GM12878 (cell line): ENCODE measurements around the gene SPDYE1. TPM values are rescaled to one million over a fixed set of nuclear protein-coding genes. Genes with fewer than 3 reads are reported as not detected.

ENCODE experiments used
- BACH1 ChIP-seq: fragments of 450-650 bp; IDR thresholded peaks from 2 replicates; pipeline ENCODE4 v1.6.1; 2017; ENCODE audit warnings: mild to moderate bottlenecking, borderline replicate concordance
- BHLHE40 ChIP-seq, 2 experiments: fragments of 450-650 bp in 1 of 2; IDR thresholded peaks; 2 replicates each; pipeline ENCODE4 v1.6.1; 2011 to 2017; ENCODE audit warnings: low read depth in 2 of 2, borderline replicate concordance in 1 of 2, improper control_type of control experiment in 1 of 2, low read length in 1 of 2, mild to moderate bottlenecking in 1 of 2
- CBFB ChIP-seq: IDR thresholded peaks from 2 replicates; pipeline ENCODE4 v1.6.1; 2016; ENCODE audit warnings: antibody characterized with exemption, low read depth
- CREB1 ChIP-seq: IDR thresholded peaks from 2 replicates; pipeline ENCODE4 v1.6.1; 2012; ENCODE audit warnings: low read depth, mild to moderate bottlenecking, inconsistent platforms
- EGR1 ChIP-seq, 2 experiments: IDR thresholded peaks; 1 replicate in 1 of 2; 2 replicates in 1 of 2; pipeline ENCODE4 v1.6.1; 2011 to 2012; ENCODE audit warnings: low read depth in 2 of 2, low read length in 2 of 2, borderline replicate concordance in 1 of 2, mild to moderate bottlenecking in 1 of 2, moderate library complexity in 1 of 2
- HDGF ChIP-seq: fragments of 450-650 bp; IDR thresholded peaks from 2 replicates; pipeline ENCODE4 v1.6.1; 2016; ENCODE audit warnings: antibody characterized with exemption
- IKZF1 ChIP-seq: fragments of 450-650 bp; conservative IDR thresholded peaks from 2 replicates; pipeline ENCODE4 v1.6.1; 2017; ENCODE audit warnings: antibody characterized with exemption, mild to moderate bottlenecking
- MXI1 ChIP-seq: fragments of 150-350 bp; IDR thresholded peaks from 2 replicates; pipeline ENCODE4 v1.6.1; 2011; ENCODE audit warnings: low read depth, mild to moderate bottlenecking, inconsistent platforms, low read length, improper control_type of control experiment
- NBN ChIP-seq: fragments of 450-650 bp; IDR thresholded peaks from 2 replicates; pipeline ENCODE4 v1.6.1; 2016
- NRF1 ChIP-seq: conservative IDR thresholded peaks from 2 replicates; pipeline ENCODE4 v1.6.1; 2011; ENCODE audit warnings: mild to moderate bottlenecking, low read depth, low read length, improper control_type of control experiment
- PAX5 ChIP-seq: IDR thresholded peaks from 2 replicates; pipeline ENCODE4 v1.6.1; 2011; ENCODE audit warnings: low read depth, low read length, borderline replicate concordance
- POLR2AphosphoS5 ChIP-seq: IDR thresholded peaks from 2 replicates; pipeline ENCODE4 v1.6.1; 2011; ENCODE audit warnings: mild to moderate bottlenecking, low read length, inconsistent platforms
- POU2F2 ChIP-seq: IDR thresholded peaks from 3 replicates; pipeline ENCODE4 v1.6.1; 2011; ENCODE audit warnings: low read depth, mild to moderate bottlenecking, low read length, borderline replicate concordance
- RELA ChIP-seq: fragments of 450-650 bp; IDR thresholded peaks from 2 replicates; pipeline ENCODE4 v1.8.0; 2014; ENCODE audit warnings: borderline replicate concordance; ENCODE audit not compliant: partially characterized antibody
- RUNX3 ChIP-seq: IDR thresholded peaks from 2 replicates; pipeline ENCODE4 v1.6.1; 2012; ENCODE audit warnings: low read length, inconsistent platforms
- SMAD5 ChIP-seq: IDR thresholded peaks from 2 replicates; pipeline ENCODE4 v1.6.1; 2016; ENCODE audit warnings: antibody characterized with exemption, low read depth
- YY1 ChIP-seq: IDR thresholded peaks from 2 replicates; pipeline ENCODE4 v1.6.1; 2011; ENCODE audit warnings: low read depth, mild to moderate bottlenecking, low read length
- polyA plus RNA-seq, 11 experiments: library from polyadenylated mRNA; depleted of rRNA in 4 of 11; unstranded in 6 of 11; stranded (reverse) in 5 of 11; fragments of >200 nt; fragmentation: Nextera tagmentation in 4 of 11; fragmentation: Illumina TruSeq in 1 of 11; extraction: Ambion mirVana in 4 of 11; extraction: Trizol in 1 of 11; gene quantifications; 1 replicate in 1 of 11; 2 replicates in 10 of 11; pipeline versions ENCODE4 v1.2.1 to v1.2.3, GENCODE V29; 2011 to 2016; ENCODE audit warnings: inconsistent platforms in 2 of 11, missing spikeins in 2 of 11, low read depth in 1 of 11
- total RNA-seq, 4 experiments: library from RNA; depleted of rRNA in 3 of 4; stranded (reverse); fragments of >200 nt in 3 of 4; fragmentation: Illumina TruSeq in 1 of 4; extraction: Trizol in 1 of 4; gene quantifications; 2 replicates each; pipeline versions ENCODE4 v1.2.1 to v1.2.3, GENCODE V29; 2013 to 2021
- TF ChIP-seq, protein P1 (sequence below): fragments of 450-650 bp; IDR thresholded peaks from 2 replicates; pipeline ENCODE4 v1.6.1; 2018; ENCODE audit warnings: mild to moderate bottlenecking, low read depth, moderate library complexity; ENCODE audit not compliant: partially characterized antibody
- TF ChIP-seq, protein P2 (sequence below): IDR thresholded peaks from 2 replicates; pipeline ENCODE4 v1.6.1; 2012; ENCODE audit warnings: low read depth, low read length, improper control_type of control experiment
- TF ChIP-seq, protein P3 (sequence below): fragments of 450-650 bp; conservative IDR thresholded peaks from 2 replicates; pipeline ENCODE4 v1.6.1; 2017; ENCODE audit warnings: mild to moderate bottlenecking, moderate library complexity
- TF ChIP-seq, protein P4 (sequence below), 3 experiments: IDR thresholded peaks in 2 of 3; conservative IDR thresholded peaks in 1 of 3; 2 replicates each; pipeline ENCODE4 v1.5.1; 2011; ENCODE audit warnings: low read depth in 3 of 3, low read length in 3 of 3, mild to moderate bottlenecking in 3 of 3, control low read depth in 2 of 3, moderate library complexity in 2 of 3, inconsistent platforms in 1 of 3, mixed read lengths in 1 of 3; ENCODE audit not compliant: control insufficient read depth in 2 of 3, insufficient read depth in 1 of 3; ENCODE audit errors: extremely low read depth in 1 of 3

Gene SPDYE1
- total and polyA plus RNA-seq, 10 of the 15 experiments (the other 5 are each of a cell fraction or from before 2014, with no cell fraction given): 0.04 to 1.3 (median 0.07) TPM; not detected in 3

DNA sequence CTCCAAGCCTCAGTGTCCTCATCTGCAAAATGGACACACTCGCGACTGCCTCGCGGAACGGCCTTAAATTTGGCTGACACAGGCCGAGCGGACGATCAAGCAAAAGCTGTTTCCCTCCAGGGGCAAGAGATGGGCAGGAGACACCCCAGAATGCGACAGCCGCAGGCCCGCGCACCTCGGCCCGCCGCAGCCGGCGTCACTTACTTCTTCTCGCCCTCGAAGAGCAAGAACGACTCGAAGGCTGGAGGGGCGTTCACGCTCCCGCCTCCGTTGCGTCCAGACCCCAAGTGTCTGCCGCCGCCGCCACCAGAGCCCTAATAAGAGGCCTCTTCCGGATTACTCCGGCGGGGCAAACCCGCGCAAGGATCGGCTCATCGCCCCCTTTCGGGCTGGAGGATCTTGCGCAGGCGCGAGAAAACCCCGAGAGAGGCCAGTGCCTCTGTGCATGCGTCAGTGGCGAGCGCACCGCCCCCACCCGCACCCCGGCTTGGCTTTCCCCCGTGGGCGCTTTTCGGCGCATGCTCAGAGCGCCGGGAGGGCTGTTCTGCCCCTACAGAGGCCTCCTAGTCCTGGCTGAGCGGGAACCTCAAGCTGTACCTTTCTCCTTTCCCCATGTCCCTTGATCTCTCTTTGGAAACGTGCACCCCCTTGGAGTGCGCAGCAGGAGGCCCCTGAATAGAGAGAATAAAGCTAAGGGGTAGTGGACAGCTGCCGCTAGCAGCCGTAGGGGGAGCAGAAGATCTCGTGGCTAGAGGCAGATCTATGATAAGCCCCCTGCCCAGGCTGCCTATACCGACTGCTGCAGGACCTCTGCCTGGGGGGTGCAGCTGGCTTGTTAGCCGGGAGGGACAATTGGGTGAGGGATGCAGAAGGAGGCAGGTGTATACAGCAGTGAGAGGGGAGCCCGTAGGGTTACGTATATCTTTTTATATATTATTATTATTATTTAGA is 21.4 kb downstream of the SPDYE1 start (continued):
- TF ChIP-seq, protein P1, sequence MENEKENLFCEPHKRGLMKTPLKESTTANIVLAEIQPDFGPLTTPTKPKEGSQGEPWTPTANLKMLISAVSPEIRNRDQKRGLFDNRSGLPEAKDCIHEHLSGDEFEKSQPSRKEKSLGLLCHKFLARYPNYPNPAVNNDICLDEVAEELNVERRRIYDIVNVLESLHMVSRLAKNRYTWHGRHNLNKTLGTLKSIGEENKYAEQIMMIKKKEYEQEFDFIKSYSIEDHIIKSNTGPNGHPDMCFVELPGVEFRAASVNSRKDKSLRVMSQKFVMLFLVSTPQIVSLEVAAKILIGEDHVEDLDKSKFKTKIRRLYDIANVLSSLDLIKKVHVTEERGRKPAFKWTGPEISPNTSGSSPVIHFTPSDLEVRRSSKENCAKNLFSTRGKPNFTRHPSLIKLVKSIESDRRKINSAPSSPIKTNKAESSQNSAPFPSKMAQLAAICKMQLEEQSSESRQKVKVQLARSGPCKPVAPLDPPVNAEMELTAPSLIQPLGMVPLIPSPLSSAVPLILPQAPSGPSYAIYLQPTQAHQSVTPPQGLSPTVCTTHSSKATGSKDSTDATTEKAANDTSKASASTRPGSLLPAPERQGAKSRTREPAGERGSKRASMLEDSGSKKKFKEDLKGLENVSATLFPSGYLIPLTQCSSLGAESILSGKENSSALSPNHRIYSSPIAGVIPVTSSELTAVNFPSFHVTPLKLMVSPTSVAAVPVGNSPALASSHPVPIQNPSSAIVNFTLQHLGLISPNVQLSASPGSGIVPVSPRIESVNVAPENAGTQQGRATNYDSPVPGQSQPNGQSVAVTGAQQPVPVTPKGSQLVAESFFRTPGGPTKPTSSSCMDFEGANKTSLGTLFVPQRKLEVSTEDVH: peak; percentile 44
- TF ChIP-seq BACH1 (peak; percentile 45; the same call in 1 of the 2 replicates), EGR1 (IDR thresholded peaks at IDR 0.05; ENCODE audit: borderline replicate concordance in 1 of 2, low read depth in 2 of 2, low read length in 2 of 2) (peak in 1 of 2 experiments; percentile 80; a peak in 2 of 3 replicates), HDGF (peak; percentile 75), SMAD5 (peak; percentile 63; the same call in 1 of the 2 replicates), POU2F2 (0 out of 3 replicates have a peak, but pooled peaks have one; percentile 47), NBN (peak; percentile 87), YY1 (peak; percentile 62; the same call in 1 of the 2 replicates), PAX5 (0 out of 2 replicates have a peak, but pooled peaks have one; percentile 23), RUNX3 (peak; percentile 53), POLR2AphosphoS5 (peak; percentile 88), RELA (peak; percentile 59), MXI1 (0 out of 2 replicates have a peak, but pooled peaks have one; percentile 27), CREB1 (peak; percentile 74; the same call in 1 of the 2 replicates), NRF1 (peak; percentile 61), BHLHE40 (IDR thresholded peaks at IDR 0.05; ENCODE audit: borderline replicate concordance in 1 of 2, low read depth in 2 of 2, low read length in 1 of 2) (peak in 1 of 2 experiments; percentile 72; a peak in 2 of 4 replicates), IKZF1 (peak; percentile 88), CBFB (peak; percentile 70; the same call in 1 of the 2 replicates)
- TF ChIP-seq, protein P2, sequence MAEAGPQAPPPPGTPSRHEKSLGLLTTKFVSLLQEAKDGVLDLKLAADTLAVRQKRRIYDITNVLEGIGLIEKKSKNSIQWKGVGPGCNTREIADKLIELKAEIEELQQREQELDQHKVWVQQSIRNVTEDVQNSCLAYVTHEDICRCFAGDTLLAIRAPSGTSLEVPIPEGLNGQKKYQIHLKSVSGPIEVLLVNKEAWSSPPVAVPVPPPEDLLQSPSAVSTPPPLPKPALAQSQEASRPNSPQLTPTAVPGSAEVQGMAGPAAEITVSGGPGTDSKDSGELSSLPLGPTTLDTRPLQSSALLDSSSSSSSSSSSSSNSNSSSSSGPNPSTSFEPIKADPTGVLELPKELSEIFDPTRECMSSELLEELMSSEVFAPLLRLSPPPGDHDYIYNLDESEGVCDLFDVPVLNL: 0 out of 2 replicates have a peak, but pooled peaks have one; percentile 8
- TF ChIP-seq, protein P3, sequence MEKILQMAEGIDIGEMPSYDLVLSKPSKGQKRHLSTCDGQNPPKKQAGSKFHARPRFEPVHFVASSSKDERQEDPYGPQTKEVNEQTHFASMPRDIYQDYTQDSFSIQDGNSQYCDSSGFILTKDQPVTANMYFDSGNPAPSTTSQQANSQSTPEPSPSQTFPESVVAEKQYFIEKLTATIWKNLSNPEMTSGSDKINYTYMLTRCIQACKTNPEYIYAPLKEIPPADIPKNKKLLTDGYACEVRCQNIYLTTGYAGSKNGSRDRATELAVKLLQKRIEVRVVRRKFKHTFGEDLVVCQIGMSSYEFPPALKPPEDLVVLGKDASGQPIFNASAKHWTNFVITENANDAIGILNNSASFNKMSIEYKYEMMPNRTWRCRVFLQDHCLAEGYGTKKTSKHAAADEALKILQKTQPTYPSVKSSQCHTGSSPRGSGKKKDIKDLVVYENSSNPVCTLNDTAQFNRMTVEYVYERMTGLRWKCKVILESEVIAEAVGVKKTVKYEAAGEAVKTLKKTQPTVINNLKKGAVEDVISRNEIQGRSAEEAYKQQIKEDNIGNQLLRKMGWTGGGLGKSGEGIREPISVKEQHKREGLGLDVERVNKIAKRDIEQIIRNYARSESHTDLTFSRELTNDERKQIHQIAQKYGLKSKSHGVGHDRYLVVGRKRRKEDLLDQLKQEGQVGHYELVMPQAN: peak; percentile 82
- TF ChIP-seq, protein P4, sequence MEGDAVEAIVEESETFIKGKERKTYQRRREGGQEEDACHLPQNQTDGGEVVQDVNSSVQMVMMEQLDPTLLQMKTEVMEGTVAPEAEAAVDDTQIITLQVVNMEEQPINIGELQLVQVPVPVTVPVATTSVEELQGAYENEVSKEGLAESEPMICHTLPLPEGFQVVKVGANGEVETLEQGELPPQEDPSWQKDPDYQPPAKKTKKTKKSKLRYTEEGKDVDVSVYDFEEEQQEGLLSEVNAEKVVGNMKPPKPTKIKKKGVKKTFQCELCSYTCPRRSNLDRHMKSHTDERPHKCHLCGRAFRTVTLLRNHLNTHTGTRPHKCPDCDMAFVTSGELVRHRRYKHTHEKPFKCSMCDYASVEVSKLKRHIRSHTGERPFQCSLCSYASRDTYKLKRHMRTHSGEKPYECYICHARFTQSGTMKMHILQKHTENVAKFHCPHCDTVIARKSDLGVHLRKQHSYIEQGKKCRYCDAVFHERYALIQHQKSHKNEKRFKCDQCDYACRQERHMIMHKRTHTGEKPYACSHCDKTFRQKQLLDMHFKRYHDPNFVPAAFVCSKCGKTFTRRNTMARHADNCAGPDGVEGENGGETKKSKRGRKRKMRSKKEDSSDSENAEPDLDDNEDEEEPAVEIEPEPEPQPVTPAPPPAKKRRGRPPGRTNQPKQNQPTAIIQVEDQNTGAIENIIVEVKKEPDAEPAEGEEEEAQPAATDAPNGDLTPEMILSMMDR (IDR thresholded peaks at IDR 0.05 in 2 of 3, conservative IDR thresholded peaks at IDR 0.05 in 1 of 3; ENCODE audit: control insufficient read depth in 2 of 3, extremely low read depth in 1 of 3, insufficient read depth in 1 of 3, low read depth in 3 of 3, low read length in 3 of 3): peak; percentile 63 to 75 (median 64)
